Activated naive CD4-positive, alpha-beta T cell treated with anti-CD3 and anti-CD28 coated beads for 36 hours (primary cell): ENCODE measurements around the gene LDLRAD3. TPM values are rescaled to one million over a fixed set of nuclear protein-coding genes. Genes with fewer than 3 reads are reported as not detected.
"Not testable (repeated sequence)": the region's sequence is repeated elsewhere in the genome, so short reads cannot be mapped to it uniquely, and the experiment has no call there.

ENCODE experiments used
- CTCF ChIA-PET: fragments of 350-600 bp; sonication (Branson Sonifier 250); formaldehyde crosslinking; loops from one replicate; lab custom pipeline; 2021; ENCODE audit warnings: antibody characterized with exemption; lab: Charles Lee
- DNase-seq: peaks from one replicate; pipeline ENCODE4 v3.0.0-alpha.2; 2020
- H3K27ac Mint-ChIP-seq: one replicate; pipeline ENCODE4 v1.8.0; 2021; ENCODE audit warnings: mild to moderate bottlenecking, mixed read lengths
- H3K27me3 Mint-ChIP-seq: one replicate; pipeline ENCODE4 v1.8.0; 2021; ENCODE audit warnings: low read depth, mixed read lengths
- H3K36me3 Mint-ChIP-seq: one replicate; pipeline ENCODE4 v1.8.0; 2021; ENCODE audit warnings: low read depth, mixed read lengths
- H3K4me1 Mint-ChIP-seq: one replicate; pipeline ENCODE4 v1.8.0; 2021; ENCODE audit warnings: low read depth, mixed read lengths
- H3K4me3 Mint-ChIP-seq: one replicate; pipeline ENCODE4 v1.8.0; 2021; ENCODE audit warnings: mild to moderate bottlenecking, moderate library complexity, mixed read lengths
- H3K9me3 Mint-ChIP-seq: one replicate; pipeline ENCODE4 v1.8.0; 2021; ENCODE audit warnings: mixed read lengths
- intact Hi-C: fragments of 100-400 bp; cut with micrococcal nuclease; formaldehyde crosslinking; loops from one replicate; pipeline ENCODE4 v1.15.1; 2023
- total RNA-seq, 2 experiments: library from RNA; stranded (reverse); gene quantifications; one replicate each; pipeline ENCODE4 v1.2.3, GENCODE V29; 2021

Gene LDLRAD3
- total RNA-seq, 2 experiments from 2014 or later = 0.17 to 0.22 TPM

GRCh38 chr11:36009473-36009872 lies 65.6 kb downstream of the LDLRAD3 start:
- Mint-ChIP-seq H3K36me3 (no peaks in the 10 kb centered on the region), H3K27me3 (peaks cover 13% of the 10 kb centered on the region), H3K27ac (no peak overlapping the region), H3K4me1 (no peaks in the 10 kb centered on the region), H3K9me3 (peaks cover 3% of the 10 kb centered on the region), H3K4me3 (no peak overlapping the region)
- DNase-seq = no peak
- CTCF ChIA-PET = no interaction called here
- intact Hi-C loops = no loop called here

DNA sequence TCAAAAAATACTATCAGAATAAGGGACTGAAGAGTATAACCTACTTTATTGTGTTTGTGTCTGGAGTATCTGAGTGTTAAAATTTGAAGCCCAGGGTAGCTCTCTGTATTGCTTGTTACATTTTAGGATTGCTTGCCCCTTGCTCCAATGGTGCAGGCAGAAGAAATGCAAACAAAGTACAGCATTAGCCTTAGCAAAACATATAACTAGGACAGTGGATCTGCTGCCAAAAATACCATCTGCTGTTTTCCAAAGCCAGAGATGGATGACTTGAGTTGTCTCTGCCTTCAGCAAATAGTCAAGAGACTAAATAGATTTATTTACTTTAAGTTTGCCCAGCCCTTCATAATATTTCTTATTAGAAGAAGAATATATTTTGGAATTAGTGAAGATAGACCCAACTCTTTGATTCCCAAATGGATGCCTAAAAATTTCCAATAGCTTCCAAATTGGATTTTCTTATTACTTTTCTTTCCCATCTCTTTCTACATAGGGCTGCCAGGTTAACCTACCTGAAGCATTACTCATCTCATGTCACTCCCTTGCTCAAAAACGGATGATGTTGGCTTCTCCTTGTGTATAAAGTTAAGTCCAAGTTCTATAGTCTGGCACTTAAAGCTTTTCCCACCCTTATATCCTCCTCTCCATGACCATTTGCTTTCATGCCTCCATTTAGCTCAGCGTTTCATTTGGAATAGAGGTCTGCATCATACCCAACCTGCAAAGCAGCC lies 66.3 kb downstream of the LDLRAD3 start:
- Mint-ChIP-seq H3K4me1 (no peaks in the 10 kb centered on the region), H3K4me3 (no peak overlapping the region), H3K9me3 (peaks cover 3% of the 10 kb centered on the region), H3K27ac (no peak overlapping the region), H3K36me3 (no peaks in the 10 kb centered on the region), H3K27me3 (peaks cover 13% of the 10 kb centered on the region)
- DNase-seq = no peak
- intact Hi-C loops = no loop called here
- CTCF ChIA-PET = no interaction called here

DNA sequence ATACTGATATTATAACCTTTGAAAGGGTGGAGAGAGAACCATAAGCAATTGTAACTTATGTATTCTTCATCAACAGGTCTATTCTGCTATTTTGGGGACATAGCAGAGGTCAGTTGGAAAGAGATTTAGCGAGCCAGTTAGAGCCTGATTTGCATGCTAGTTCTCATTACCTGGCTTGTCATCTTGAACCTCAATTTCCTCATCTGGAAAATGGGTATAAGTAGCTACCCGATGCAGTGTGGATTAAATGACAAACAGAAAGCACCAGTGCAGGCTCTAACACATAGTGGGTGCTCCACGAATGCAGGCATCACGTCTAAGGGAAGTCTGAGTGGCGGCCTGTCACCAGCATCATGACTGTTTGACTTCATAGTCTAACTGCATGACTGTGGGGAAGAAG lies 67.7 kb downstream of the LDLRAD3 start:
- Mint-ChIP-seq H3K9me3 (no peaks in the 10 kb centered on the region), H3K4me3 (no peak overlapping the region), H3K4me1 (no peaks in the 10 kb centered on the region), H3K36me3 (no peaks in the 10 kb centered on the region), H3K27me3 (peaks cover 9% of the 10 kb centered on the region), H3K27ac (no peak overlapping the region)
- DNase-seq = no peak
- intact Hi-C loops = no loop called here
- CTCF ChIA-PET = no interaction called here

DNA sequence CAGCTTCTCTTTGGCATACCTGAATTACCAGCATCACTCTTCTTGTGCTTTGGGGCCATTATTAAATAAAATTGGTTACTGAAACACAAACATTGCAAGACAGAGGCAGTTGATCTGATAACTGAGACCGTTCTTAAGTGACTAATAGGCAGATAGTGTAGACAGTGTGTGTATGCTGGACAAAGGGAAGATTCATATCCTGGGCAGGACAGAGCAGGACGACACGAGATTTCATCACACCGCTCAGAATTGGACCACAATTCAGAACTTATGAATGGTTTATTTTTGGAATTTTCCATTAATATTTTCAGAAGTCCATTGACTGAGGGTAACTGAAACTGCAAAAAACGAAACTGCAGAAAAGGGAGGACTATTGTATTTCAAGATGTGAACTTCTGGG lies 68.6 kb downstream of the LDLRAD3 start:
- H3K27ac Mint-ChIP-seq = no peak overlapping the region
- intact Hi-C loops = no loop called here
- H3K9me3 Mint-ChIP-seq = no peaks in the 10 kb centered on the region
- no peak overlapping the region for H3K4me3 Mint-ChIP-seq
- H3K4me1 Mint-ChIP-seq = no peaks in the 10 kb centered on the region
- CTCF ChIA-PET = interaction anchor here (0.7 kb wide), 1 partner anchor 261 kb away, joined by 3 read pairs; no protein-coding TSS in a partner anchor
- no peak for DNase-seq
- H3K27me3 Mint-ChIP-seq = peaks cover 9% of the 10 kb centered on the region
- no peaks in the 10 kb centered on the region for H3K36me3 Mint-ChIP-seq

DNA sequence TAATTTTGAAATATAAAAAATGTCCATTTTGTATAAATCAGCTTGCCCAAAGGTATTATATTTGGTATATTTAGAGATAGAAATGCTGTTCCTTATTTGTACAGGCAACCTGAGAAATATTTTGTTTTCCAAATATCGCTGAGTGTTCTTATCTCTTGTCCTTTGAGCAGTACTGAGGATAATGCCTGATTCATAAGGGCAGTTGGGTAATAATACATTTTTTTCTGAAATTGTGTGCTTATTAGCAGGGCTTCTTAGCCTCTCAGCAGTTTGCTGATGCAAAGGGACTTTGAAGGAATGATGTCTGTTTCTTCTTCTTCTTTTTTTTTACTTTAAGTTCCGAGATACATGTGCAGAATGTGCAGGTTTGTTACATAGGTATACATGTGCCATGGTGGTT lies 69.1 kb downstream of the LDLRAD3 start:
- CTCF ChIA-PET = no interaction called here
- no peaks in the 10 kb centered on the region for H3K4me1 Mint-ChIP-seq
- no peak overlapping the region for H3K27ac Mint-ChIP-seq
- no peaks in the 10 kb centered on the region for H3K9me3 Mint-ChIP-seq
- H3K36me3 Mint-ChIP-seq = no peaks in the 10 kb centered on the region
- peaks cover 8% of the 10 kb centered on the region for H3K27me3 Mint-ChIP-seq
- no peak overlapping the region for H3K4me3 Mint-ChIP-seq
- intact Hi-C loops = no loop called here
- DNase-seq = no peak

DNA sequence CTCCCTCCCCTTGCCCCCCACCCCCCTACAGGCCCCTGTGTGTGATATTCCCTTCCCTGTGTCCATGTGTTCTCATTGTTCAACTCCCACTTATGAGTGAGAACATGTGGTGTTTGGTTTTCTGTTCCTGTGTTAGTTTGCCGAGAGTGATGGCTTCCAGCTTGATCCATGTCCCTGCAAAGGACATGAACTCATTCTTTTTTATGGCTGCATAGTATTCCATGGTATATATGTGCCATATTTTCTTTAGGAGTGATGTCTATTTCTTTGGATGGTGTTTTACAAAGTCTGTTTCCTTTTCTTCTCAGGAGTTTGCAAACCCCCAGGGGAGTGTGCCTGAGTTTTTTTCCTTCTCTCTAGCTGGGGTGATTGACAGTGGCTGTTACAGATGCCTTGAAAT lies 69.6 kb downstream of the LDLRAD3 start:
- CTCF ChIA-PET, H3K27ac Mint-ChIP-seq, DNase-seq, H3K4me1 Mint-ChIP-seq, H3K27me3 Mint-ChIP-seq, H3K4me3 Mint-ChIP-seq, intact Hi-C loops, H3K36me3 Mint-ChIP-seq, H3K9me3 Mint-ChIP-seq: not testable (repeated sequence)

DNA sequence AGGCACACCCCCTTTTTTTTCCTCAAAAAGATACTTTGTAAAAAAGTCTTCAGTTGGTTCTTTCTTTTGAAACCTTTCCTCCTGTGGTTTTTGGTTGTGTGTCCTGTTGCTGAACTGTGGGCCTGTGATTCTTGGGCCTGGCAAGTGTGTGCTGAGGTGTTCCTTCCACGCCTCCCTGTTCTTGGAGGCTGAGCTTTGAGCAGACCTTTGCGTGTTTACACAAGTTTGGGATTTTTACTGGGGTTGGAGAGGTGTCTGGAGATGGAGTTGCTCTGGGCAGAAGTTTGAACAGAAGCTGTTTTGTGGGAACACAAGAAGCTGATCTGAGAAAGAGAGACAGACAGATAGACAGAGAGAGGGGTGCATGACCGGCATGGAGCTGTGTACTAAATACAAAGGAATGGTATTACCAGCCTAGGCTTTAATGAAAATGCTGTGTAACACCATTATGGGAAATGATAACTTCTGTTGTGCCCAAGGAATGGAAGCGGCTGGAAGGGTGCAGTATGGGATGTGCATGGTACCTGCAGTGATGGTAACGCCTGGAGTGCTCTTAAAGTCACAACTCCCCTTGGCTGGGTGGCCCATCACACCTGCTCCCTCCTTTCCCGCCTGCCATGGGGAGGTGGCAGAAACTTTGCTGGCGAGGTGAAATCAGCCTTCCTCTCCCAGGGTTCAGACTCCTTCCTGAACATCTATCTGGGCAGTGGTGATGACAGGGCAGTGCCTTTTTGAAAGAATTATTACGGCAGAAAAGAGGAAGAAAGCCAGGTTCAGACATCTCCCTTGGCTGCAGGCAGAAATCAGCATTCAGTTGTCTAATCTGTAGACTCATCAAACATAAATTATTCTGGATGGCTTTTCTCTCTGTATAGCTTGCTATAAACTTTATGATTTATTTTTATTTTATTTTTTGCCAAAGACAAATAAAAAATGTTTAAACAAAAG lies 70.4 kb downstream of the LDLRAD3 start:
- no peak for DNase-seq
- peaks cover 6% of the 10 kb centered on the region for H3K27me3 Mint-ChIP-seq
- H3K9me3 Mint-ChIP-seq = no peaks in the 10 kb centered on the region
- no peak overlapping the region for H3K27ac Mint-ChIP-seq
- no peak overlapping the region for H3K4me3 Mint-ChIP-seq
- H3K4me1 Mint-ChIP-seq = no peaks in the 10 kb centered on the region
- CTCF ChIA-PET = no interaction called here
- no peaks in the 10 kb centered on the region for H3K36me3 Mint-ChIP-seq
- intact Hi-C loops = no loop called here

- Mint-ChIP-seq H3K27ac (no peak overlapping the region), H3K27me3 (peaks cover 6% of the 10 kb centered on the region), H3K4me3 (no peak overlapping the region), H3K36me3 (no peaks in the 10 kb centered on the region), H3K4me1 (no peaks in the 10 kb centered on the region), H3K9me3 (no peaks in the 10 kb centered on the region)
- DNase-seq = no peak
- CTCF ChIA-PET = no interaction called here
- intact Hi-C loops = no loop called here
These were observed 71.2 kb downstream of the LDLRAD3 start for GRCh38 chr11:36014898-36015665.

DNA sequence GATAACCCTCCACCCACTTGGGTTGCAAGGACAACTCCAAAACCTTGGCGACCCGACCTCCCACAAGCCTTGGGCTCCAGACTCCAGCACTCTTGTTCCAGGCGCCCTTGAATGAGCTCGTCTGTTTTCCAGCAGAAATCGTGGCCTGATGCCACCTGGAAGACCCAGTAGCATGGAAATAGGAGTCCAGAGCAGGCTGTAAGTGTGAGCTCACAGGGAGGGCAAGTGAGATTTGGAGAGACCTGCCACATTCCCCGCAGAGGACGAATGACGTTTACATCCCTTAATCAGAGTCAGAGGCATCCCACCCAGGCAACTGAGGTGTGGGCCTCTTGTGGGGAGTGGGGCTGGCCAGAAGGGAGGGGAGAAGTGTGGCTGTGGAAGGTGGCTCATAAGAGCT lies 71.9 kb downstream of the LDLRAD3 start:
- H3K4me1 Mint-ChIP-seq = no peaks in the 10 kb centered on the region
- no peak overlapping the region for H3K4me3 Mint-ChIP-seq
- H3K27ac Mint-ChIP-seq = no peak overlapping the region
- CTCF ChIA-PET = no interaction called here
- intact Hi-C loops = no loop called here
- no peaks in the 10 kb centered on the region for H3K36me3 Mint-ChIP-seq
- no peak for DNase-seq
- H3K27me3 Mint-ChIP-seq = peaks cover 10% of the 10 kb centered on the region
- H3K9me3 Mint-ChIP-seq = no peaks in the 10 kb centered on the region

GRCh38 chr11:36016263-36016662 lies 72.4 kb downstream of the LDLRAD3 start:
- H3K36me3 Mint-ChIP-seq = no peaks in the 10 kb centered on the region
- H3K4me3 Mint-ChIP-seq = no peak overlapping the region
- peaks cover 12% of the 10 kb centered on the region for H3K27me3 Mint-ChIP-seq
- H3K9me3 Mint-ChIP-seq = no peaks in the 10 kb centered on the region
- DNase-seq = no peak
- intact Hi-C loops = no loop called here
- H3K27ac Mint-ChIP-seq = no peak overlapping the region
- H3K4me1 Mint-ChIP-seq = no peaks in the 10 kb centered on the region
- CTCF ChIA-PET = no interaction called here

DNA sequence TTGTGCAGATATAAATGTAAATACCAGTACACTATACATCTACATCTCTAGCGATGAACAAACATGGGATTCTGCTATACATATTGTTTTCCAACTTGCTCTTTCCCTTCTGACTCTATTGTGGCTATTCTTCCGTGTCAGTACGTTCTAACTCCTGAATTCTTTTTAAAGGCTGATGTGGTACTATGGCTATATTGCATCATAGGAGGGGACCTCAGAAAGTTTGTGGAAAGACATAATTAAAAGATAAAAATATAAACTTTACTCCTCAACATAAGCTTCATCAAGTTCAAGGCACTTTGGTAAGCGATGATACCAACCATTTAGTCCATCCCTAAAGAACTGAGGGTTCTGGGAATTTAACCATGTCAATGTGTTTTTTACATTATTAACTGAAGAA lies 72.8 kb downstream of the LDLRAD3 start:
- CTCF ChIA-PET = no interaction called here
- H3K36me3 Mint-ChIP-seq = no peaks in the 10 kb centered on the region
- DNase-seq = no peak
- H3K4me1 Mint-ChIP-seq = no peaks in the 10 kb centered on the region
- no peaks in the 10 kb centered on the region for H3K9me3 Mint-ChIP-seq
- no peak overlapping the region for H3K4me3 Mint-ChIP-seq
- no peak overlapping the region for H3K27ac Mint-ChIP-seq
- H3K27me3 Mint-ChIP-seq = peaks cover 14% of the 10 kb centered on the region
- intact Hi-C loops = no loop called here

- intact Hi-C loops = no loop called here
- CTCF ChIA-PET = no interaction called here
- peaks cover 14% of the 10 kb centered on the region for H3K27me3 Mint-ChIP-seq
These were observed 75.2 kb downstream of the LDLRAD3 start for GRCh38 chr11:36019005-36019596.

More at GRCh38 chr11:36019005-36019596, 75.2 kb downstream of the LDLRAD3 start:
- Mint-ChIP-seq H3K9me3 (no peaks in the 10 kb centered on the region), H3K4me1 (no peaks in the 10 kb centered on the region), H3K4me3 (no peak overlapping the region), H3K27ac (no peak overlapping the region), H3K36me3 (no peaks in the 10 kb centered on the region)
- no peak for DNase-seq
